Neural cell (in vitro differentiated cells): ENCODE results near the gene ASIC2.

Experiments used
- EP300 ChIP-seq: fragments of 450-650 bp; conservative IDR thresholded peaks from 2 replicates; pipeline ENCODE4 v1.6.1; 2014; ENCODE audit warnings: antibody characterized with exemption, mild to moderate bottlenecking, moderate library complexity; ENCODE audit not compliant: poor library complexity, severe bottlenecking
- MXI1 ChIP-seq: fragments of 450-650 bp; conservative IDR thresholded peaks from 2 replicates; pipeline ENCODE4 v1.6.1; 2014; ENCODE audit warnings: antibody characterized with exemption, mild to moderate bottlenecking; ENCODE audit not compliant: poor library complexity, severe bottlenecking
- TF ChIP-seq, protein P1 (sequence below): fragments of 450-650 bp; IDR thresholded peaks from 2 replicates; pipeline ENCODE4 v1.5.1; 2014; ENCODE audit warnings: antibody characterized with exemption, mild to moderate bottlenecking, moderate library complexity; ENCODE audit not compliant: poor library complexity, severe bottlenecking

GRCh38 chr17:33120103-33120502, 173.0 kb downstream of the ASIC2 start:
- TF ChIP-seq, protein P1, sequence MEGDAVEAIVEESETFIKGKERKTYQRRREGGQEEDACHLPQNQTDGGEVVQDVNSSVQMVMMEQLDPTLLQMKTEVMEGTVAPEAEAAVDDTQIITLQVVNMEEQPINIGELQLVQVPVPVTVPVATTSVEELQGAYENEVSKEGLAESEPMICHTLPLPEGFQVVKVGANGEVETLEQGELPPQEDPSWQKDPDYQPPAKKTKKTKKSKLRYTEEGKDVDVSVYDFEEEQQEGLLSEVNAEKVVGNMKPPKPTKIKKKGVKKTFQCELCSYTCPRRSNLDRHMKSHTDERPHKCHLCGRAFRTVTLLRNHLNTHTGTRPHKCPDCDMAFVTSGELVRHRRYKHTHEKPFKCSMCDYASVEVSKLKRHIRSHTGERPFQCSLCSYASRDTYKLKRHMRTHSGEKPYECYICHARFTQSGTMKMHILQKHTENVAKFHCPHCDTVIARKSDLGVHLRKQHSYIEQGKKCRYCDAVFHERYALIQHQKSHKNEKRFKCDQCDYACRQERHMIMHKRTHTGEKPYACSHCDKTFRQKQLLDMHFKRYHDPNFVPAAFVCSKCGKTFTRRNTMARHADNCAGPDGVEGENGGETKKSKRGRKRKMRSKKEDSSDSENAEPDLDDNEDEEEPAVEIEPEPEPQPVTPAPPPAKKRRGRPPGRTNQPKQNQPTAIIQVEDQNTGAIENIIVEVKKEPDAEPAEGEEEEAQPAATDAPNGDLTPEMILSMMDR, result no peak
- TF ChIP-seq MXI1, result no peak
- TF ChIP-seq EP300, result no peak
